ENCODE measurements around the gene HTR3D.

DNA sequence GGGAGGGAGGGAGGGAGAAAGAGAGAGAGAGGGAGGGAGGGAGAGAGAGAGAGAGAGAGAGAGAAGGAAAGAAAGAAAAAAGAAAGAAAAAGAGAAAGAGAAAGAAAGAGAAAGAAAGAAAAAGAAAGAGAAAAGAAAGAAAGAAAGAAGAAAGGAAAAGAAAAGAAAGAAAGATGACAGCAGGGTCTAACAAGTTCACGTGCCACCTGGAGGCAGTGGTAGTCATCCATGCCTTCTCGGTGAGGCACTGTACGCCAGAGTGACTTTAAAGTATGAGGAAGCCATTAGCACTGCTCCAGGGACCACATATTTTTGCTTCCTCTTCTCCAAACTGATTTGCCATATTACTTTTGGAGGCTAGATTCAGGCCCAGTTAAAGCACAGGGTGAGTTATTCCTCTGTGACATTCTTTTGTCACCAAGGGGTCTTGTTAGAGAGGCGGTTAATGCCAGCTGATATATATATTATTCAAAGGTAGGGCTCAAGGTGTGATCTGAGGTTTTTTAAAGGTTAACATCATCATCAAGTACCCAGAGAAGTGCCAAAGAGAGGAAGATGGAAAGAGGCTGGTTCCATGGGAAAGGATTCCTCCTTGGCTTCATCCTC lies at the start of gene HTR3D:
- TF ChIP-seq, protein P1, sequence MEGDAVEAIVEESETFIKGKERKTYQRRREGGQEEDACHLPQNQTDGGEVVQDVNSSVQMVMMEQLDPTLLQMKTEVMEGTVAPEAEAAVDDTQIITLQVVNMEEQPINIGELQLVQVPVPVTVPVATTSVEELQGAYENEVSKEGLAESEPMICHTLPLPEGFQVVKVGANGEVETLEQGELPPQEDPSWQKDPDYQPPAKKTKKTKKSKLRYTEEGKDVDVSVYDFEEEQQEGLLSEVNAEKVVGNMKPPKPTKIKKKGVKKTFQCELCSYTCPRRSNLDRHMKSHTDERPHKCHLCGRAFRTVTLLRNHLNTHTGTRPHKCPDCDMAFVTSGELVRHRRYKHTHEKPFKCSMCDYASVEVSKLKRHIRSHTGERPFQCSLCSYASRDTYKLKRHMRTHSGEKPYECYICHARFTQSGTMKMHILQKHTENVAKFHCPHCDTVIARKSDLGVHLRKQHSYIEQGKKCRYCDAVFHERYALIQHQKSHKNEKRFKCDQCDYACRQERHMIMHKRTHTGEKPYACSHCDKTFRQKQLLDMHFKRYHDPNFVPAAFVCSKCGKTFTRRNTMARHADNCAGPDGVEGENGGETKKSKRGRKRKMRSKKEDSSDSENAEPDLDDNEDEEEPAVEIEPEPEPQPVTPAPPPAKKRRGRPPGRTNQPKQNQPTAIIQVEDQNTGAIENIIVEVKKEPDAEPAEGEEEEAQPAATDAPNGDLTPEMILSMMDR (IDR thresholded peaks at IDR 0.05 in 2 of 3, conservative IDR thresholded peaks at IDR 0.05 in 1 of 3; ENCODE audit: borderline replicate concordance in 1 of 3, insufficient read depth in 1 of 3, low read depth in 2 of 3, low read length in 2 of 3), result no peak
- no peak for TF ChIP-seq POLR2AphosphoS5 (IDR thresholded peaks at IDR 0.05; ENCODE audit: low read depth, low read length)
- no peak for TF ChIP-seq POLR2A (IDR thresholded peaks at IDR 0.05; ENCODE audit: borderline replicate concordance, extremely low read depth, insufficient read depth, insufficient read length)
- no peak for TF ChIP-seq EZH2phosphoT487 (IDR thresholded peaks at IDR 0.05; ENCODE audit: borderline replicate concordance)
- no peak for TF ChIP-seq RAD21 (IDR thresholded peaks at IDR 0.05; ENCODE audit: low read depth)
- no peak for TF ChIP-seq EGR1 (IDR thresholded peaks at IDR 0.05; ENCODE audit: low read depth)
- TF ChIP-seq, protein P2, sequence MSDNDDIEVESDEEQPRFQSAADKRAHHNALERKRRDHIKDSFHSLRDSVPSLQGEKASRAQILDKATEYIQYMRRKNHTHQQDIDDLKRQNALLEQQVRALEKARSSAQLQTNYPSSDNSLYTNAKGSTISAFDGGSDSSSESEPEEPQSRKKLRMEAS (IDR thresholded peaks at IDR 0.05), result no peak
- TF ChIP-seq, protein P3, sequence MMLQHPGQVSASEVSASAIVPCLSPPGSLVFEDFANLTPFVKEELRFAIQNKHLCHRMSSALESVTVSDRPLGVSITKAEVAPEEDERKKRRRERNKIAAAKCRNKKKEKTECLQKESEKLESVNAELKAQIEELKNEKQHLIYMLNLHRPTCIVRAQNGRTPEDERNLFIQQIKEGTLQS (IDR thresholded peaks at IDR 0.05), result no peak
- TF ChIP-seq CEBPB (IDR thresholded peaks at IDR 0.05; ENCODE audit: low read depth), result no peak
- no peak for TF ChIP-seq CBX3 (IDR thresholded peaks at IDR 0.05; ENCODE audit: low read depth)
- no peak for TF ChIP-seq ZNF274 (IDR thresholded peaks at IDR 0.05; ENCODE audit: low read depth, low read length)
- TF ChIP-seq TCF7L2 (IDR thresholded peaks at IDR 0.05; ENCODE audit: borderline replicate concordance, extremely low read depth, insufficient read depth, insufficient read length), result no peak

Data from HCT116 (cell line).